GM19025 (cell line): ENCODE results near the gene RABIF.

Source experiments
- ATAC-seq: cut with Tn5 transposase; IDR thresholded peaks from one replicate; pipeline ENCODE4 v1.9.1; 2021; ENCODE audit warnings: mild to moderate bottlenecking, low read depth, moderate library complexity; ENCODE audit not compliant: unreplicated experiment

Gene RABIF

DNA sequence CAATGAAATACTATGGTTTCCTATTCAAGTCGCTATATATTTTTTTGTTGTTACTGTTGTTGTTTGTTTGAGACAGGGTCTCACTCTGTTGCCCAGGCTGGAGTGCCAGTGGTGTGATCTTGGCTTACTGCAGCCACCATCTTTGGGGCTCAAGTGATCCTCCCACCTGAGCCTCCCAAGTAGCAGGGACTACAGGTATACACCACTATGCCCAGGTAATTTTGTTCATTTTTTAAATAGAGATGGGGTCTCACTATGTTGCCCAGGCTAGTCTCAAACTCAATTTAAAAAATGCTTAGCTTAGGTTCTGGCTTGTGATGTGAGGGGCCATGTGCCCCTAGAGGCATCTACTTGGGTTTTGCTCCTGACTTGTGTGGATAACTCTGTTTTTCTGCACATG lies 9.8 kb downstream of the RABIF start:
- no peak for ATAC-seq

DNA sequence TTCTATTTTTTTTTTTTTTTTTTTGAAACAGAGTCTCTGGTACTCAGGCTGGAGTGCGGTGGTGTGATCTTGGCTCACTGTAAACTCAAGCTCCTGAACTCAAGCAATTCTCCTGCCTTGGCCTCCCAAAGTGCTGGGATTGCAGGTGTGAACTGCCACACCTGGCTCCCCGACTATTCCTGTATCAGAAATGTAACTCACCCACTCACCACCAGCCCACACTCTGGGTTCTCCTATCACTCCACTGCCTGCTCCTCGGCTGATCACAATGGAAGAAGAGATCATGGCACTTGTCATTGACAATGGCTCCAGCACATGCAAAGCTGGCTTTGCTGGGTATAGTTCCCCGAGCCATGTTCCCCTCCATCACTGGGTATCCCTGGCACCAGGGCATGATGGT lies 15.9 kb downstream of the RABIF start:
- no peak for ATAC-seq

DNA sequence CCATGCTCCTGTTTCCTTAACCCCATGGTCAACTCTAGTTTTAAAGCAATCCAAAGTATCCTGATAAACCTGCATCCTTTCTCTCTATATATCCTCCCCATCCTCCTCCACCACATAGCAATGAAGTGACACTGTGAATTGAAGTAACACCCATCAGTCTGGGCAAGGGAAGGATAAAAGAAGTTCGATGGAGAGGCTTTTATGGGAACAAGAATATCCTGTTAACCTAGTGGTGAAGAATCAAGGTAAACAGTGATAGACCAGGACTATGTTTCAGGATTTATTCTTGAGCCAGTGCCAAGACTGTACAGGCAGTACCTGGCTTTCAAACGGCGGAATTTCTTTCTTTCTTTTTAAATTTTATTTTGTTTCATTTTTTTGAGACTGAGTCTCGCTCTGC lies 17.6 kb downstream of the RABIF start:
- ATAC-seq: no peak

DNA sequence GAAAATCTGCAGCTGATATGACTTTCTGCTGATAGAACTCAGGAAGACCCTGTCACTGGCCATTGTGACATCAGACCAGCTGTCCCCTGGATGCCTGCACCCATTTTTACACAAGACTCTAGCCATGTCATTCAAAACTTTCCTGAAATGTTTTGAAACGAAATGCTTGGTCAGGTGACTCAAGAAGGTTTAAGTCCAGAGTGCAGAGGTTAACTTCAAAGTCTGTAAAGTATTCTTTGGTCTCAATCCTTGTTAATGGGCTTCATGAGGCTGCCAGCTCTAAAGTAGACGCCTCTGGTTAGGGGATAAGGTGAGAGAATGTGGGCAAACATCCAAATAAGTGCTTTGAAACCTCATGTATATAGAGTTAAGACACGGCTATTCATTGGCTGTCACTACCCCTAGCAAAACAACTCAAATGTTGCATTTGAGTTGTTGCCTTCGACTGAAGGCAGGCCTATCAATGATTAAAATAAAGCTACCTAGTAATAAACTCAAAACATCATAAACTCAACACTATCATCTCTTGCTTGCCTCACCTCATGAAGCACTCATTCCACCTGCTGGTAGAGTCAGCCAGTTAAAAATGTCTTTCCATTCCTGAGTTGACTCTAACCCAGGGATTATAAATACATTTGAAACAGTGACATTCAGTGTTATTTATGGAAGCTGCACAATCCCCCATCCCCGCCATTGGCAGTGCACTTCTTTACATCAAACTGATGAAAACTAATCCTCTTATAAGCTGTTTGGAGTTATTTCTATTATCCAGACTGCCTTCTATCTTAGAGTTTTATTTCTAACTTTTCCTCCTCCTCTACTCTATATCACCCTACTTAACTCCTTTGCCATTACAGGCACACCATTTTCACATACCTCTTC lies 26.0 kb downstream of the RABIF start:
- ATAC-seq: no peak

DNA sequence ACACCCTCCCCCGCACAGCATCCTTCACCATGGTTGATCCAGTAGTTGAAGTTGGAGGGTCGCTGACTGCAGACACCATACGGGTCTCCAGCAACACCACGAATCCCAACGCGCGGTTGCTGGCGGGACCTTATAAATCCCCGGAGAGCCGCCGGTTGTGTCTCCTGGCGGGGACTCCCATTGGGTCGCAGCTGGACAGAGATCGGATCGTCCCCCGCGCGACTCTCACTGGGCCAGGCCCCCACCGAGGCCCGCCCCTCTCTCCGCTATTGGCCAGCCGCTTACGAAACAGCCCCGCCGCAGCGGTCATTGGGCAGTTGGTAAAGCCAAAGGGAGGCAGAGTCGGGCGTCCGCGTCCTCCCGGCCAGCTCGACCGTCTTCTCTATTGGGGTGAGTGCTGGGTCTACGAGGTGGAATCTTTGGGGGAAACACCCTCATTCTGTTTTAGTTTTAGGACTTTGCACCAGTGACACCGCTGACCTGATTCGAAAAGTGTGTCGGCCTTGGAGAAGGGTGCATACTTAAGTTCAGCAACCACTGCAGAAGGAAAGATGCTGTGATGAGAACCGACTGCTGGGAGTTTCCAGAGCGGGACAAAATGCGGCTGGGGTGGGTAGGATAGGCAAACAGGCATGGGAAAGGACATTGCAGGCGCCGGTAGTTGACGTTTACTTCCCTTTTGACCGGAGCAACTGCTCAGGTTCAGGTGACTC lies 27.4 kb downstream of the RABIF start:
- ATAC-seq: peak; percentile 77

DNA sequence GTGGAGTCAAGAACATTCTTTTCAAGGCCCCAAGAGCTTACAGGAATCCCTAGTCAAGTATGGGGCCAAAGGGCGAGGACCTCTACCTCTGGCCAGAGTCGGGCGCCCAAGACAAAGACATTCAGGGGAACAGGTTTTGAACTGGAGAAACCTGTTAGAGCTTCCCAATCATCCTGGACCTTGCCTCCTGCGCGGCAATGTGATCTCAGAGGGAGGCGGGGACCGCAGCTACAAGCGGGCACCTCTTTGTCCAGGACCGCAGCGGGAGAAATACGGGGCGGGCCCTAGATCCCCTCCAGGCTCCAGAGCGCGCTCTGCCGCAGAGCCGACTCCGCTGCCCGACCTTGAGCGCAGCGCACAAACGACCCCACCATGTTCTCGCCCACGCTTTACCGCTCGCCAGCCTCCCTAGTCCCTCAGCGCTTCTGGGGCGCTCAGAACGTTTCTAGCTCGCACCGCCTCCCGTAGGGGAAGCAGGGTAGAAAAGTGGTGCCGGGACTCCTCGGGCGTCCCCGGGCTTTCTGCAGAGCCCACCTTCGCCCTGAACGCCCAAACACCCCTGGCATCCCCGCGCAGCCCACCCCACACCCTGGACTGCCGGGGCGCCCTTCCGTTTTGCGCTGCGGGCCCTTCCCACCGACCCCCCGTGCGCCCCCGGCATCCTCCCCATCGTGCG lies 28.1 kb downstream of the RABIF start:
- ATAC-seq: no peak

DNA sequence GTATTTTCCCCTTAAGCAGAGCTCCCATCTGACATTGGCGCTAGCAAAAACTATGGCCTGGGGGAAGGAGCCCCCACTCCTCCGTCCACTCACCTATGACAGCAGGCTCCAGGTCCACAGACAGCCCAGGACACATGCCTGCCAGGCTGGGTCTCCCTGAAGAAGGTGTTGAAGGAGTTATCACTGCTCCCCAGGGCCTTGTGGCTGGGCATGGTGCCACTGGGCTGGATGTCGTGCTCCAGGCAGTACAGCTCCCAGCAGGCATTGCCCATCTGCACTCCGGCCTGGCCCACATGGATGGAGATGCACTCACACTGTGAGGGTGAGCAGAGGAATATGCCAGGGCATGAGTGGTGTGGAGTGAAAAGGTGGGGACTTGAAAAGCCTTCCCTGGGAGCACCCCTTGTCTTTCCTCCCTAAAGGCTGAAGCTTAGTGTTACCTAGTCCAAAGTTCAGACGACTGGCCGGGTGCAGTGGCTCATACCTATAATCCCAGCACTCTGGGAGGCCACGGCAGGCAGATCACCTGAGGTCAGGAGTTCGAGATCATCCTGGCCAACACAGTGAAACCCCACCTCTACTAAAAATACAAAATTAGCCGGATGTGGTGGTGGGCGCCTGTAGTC lies 30.0 kb downstream of the RABIF start:
- no peak for ATAC-seq

DNA sequence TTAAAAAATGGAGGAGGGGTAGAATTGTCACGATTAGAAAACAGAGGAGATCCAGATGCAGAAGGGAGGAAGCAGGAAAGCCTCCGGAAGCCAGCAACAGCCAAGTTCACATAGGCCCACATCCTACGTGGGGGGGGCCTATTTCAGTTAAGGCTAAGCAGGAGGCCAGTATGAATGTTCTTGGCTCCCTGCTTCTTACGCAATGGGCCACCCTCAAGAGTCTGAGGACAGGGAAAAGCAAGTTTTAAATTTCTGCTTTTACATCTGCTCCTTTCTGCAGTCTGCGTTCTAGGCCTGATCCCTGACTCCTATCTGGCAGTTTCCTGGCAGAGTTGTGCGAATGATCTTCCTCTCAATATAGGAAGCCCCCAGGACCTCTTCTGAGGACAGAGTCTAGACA lies 30.6 kb downstream of the RABIF start:
- no peak for ATAC-seq

DNA sequence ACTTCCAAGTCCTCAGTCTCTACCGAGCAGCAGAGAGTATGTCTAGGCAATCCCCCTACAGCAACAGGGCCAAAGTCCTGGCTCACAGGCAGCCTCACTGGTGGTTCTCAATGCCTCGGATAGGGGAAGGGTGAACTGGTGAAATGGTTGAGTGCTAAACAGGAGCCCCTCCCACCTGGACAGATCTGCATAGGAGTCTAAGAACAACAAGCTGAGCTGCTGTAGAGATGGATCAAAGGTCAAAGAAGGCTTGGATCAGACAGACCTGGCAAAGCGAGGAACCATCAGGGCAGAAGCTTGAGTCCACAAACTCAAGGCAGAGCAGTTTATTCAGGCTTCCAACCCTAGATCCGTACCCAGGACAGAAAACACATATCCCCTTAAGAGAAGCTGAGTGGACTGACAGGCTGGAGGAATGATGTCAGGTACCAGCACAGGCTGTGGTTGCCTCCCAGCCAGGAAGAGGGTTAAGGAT lies 31.8 kb downstream of the RABIF start:
- no peak for ATAC-seq

DNA sequence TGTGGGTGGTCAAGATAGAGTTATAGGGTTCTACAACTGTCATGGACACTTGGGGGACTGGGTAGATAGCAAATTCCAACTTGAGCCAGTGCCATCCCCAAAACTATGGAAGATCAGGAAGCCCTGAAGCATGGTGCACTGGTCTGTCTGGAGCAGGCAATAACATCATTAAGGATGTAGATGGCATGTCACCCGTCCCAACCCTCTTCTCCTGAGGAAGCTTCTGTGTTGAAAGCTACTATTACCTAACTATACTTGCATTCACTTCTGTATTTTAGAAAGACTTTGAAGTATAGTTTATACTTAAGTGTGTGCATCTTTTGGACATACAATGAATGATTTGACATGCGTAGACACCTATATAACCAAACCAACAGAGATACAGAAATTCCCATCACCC lies 32.9 kb downstream of the RABIF start:
- ATAC-seq: no peak

DNA sequence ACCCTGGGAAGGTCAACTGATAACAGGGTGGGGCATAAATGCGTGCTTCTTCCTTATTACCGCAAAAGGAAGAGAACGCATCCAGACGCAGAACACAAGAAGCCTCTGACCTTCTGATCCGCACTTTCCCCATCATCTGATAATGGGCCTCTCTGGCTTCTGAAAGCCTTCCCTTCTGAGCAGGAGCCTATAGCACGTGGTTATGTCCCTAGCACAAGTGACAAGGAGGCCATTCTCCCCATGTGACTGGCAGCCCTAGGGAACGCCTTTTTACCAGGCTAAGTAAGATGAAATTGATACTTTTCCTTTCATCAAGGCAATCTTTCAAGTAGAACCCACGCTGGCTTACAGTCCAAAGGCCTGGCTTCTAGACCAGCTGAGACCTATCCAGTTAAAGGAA lies 34.2 kb downstream of the RABIF start:
- no peak for ATAC-seq

DNA sequence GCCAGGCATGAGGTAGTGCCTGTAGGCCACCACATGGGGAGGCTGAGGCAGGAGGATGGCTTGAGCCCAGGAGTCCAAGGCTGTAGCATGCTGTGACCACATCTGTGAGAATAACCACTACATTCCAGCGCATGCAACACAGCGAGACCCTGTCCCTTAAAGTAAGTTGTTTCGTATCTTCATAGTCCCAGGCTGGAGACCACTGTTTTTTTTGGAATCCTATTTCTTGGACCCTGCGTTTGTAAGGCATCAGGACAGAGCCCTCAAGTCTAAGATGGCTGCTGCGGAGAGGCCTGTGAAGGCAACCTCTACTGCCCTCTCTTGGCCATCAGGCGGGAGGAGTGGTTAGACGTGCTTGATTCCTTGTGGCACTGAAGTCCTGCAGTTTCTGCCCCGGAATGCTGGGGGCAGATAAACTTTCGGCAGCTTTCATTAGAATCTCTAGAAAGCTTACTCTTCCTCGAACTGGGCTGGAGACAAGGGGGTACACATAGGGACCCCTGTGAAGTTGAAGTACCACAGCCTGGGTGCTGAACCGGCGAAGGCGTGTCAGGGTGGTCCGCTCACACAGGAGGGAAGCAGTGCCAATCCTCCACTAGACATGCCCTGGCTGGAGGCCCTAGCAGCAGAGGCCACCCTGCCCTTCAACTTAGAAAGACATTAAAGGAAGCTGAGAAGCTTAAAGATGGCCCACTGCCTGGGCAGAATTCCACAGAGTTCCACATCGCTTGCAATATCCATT lies 36.6 kb downstream of the RABIF start:
- ATAC-seq: no peak

DNA sequence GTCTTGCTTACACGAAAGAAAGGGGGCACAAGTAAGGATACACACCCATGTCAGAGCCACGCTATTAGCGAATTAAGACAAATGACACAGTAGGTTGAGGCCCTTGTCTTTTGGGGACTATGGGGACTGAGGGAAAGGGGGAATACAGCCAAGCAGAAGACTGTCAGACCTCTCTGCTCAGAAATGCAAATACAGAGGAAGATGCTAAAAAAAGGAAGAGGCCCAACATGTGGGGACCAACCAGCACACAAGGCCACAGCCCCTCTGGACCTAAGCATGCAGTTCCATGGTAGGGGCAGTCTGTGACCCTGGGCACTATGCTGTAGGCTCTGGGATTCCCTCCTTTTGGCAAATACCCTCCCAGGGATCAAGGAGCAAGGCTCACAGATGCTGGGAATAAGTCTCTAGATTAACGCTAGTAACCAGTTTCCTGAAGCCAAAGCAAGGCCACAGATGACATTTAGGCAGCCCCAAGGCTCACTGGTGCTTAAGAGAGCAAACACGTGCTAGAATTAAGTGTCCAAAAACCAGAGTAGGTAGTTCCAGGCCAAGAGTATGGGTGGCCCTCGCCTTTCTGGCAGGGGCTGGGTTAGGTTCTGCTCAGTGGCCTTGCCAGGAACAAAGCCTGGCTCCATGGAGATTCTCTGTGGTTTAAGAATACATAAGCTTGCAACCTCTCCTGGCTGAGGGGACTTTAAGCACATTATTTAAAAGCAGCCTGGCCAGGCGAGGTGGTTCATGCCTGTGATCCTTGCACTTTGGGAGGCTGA lies 38.2 kb downstream of the RABIF start:
- no peak for ATAC-seq

DNA sequence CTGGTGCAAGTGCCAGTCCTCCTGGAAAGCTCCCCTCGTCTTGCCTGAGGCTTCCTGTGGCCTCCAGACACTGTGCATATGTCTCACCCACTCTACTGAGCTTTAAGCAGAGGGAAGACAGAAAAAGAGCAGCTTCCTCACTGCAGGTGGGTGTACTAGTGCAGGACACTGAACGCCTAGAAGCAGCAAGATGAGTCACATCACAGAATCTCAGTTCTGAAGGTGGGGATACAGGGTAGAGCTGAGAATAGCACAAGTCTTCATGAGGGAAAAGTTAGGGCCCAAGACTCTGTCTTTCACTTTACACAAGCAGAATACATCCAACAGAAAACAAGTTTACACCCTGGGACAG lies 40.8 kb downstream of the RABIF start:
- ATAC-seq: no peak

DNA sequence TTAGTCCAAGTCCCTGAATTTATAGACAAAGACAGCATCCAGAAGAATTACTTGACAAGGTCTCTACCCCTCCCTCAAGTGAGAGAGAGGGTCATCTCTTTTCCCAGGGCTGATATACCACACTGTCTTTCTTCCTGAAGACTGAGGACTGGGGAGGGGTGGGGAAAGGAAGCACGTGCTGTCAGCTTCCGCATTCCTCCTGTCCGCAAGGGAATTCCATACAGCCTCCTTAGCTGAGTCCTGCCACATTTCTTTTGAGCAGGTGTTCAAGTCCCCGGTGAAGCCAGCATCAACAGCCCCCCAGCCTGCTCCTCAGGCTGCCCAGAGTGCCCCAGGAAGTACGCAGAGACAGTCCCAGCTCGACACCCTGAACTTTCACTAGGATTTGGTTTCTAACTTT lies 44.0 kb downstream of the RABIF start:
- no peak for ATAC-seq

DNA sequence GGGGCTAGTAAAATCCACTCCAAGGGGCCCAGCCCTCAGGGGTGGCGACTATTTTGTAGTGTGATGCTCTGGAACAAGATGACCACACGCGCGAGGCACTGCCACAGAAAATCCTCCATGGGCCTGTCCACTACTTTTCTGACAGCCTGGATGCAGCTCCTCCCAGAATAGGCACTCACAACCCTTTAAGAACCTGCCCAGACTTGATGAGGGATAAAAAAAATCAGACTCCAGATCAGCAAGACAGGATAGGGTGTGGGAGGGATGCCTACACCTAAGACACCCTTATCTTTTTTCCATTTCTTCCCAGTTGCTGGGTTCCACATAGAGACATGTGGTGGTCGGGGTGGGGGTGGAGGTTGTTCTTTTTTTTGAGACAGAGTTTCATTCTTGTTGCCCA lies 44.7 kb downstream of the RABIF start:
- no peak for ATAC-seq

DNA sequence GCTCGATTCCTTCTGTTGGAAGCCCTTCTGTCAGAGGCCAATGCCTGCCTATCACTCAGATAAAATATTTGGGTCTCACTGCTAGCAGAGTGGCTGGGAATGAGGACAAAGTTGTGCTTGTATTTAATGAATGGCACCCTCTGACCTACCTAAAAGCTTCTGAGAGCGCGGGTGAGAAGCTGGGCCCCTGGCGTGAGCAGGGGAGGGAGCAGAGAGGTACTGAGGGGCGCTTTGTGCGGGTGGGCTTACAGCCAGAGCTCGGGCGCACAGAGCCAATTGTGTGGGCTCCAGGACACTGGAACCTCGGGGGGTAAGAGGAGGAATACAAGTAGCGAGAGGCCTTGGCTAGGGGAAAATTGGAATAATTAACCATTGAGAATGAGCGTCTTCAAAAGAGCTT lies 45.9 kb downstream of the RABIF start:
- no peak for ATAC-seq

DNA sequence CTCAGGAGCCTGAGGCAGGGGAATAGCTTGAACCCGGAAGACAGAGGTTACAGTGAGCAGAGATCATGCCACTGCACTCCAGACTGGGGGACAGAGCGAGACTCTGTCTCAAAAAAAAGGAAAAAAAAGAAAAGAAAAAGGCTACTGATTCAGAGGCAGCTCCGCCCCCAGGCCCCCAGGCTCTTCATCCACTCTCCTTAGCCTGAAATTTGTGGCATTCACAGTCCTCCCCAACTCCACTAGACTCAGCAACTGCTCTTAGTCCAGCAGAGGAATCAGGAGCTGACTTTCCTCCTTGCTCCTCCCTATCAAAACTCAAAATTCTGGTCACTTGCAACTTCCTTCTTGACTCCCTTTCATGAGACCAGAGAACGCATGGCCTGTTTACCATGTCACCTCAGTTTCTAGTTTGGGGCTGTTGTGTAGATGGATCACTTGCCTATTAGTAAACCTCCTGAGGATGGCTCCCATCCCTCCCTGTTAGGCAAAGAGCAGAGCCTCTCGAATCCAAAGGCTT lies 51.1 kb downstream of the RABIF start:
- no peak for ATAC-seq

DNA sequence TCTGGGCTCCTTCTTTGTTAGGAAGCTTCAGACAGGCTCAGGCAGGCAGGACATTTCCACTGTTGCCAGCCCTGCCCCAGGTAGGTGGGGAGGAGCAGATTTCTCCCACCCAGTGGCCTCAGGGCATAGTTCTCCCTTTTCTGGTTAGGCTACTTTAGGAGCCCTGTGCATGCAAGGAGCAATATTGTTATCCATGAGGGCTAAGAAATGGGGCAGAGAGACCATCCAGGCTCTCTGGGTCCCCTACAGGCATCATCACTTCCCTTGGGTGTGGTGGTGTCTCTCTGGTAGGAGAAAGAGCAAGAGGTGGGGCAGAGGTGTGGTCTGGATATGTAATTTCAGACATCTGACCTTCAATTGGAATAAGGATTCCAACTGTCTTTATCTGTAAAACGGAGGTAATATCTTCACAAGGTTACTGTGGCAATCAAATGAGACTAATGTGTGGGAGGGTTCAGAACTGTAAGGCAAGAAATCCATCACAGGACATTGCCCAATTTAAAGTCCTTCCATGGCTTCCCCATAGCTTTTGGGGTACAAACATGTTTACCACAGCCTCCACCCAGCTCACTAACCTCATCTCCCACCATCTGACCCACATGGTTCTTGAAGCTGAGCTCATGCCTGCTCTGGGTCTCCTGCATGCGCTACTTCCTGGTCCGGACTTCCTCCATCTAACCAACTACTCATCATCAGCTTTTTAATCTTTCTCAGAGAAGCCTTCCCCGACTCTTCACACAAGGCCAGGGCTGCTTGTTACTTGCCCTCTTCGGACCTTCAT lies 52.1 kb downstream of the RABIF start:
- ATAC-seq: no peak
